Measurements from ENCODE around the gene CCDC63. TPM values are rescaled to one million over a fixed set of nuclear protein-coding genes. Genes with fewer than 3 reads are reported as not detected.
"Not testable (repeated sequence)": the region's sequence is repeated elsewhere in the genome, so short reads cannot be mapped to it uniquely, and the experiment has no call there.

Gene CCDC63
- polyA plus RNA-seq, 1 of the 3 experiments (the other 2 are of a cell fraction) = not detected

GRCh38 chr12:110950867-110951266 lies 104.1 kb downstream of the CCDC63 start:
- H3K4me1 ChIP-seq (ENCODE audit: control insufficient read depth in 1 of 2, insufficient read depth in 2 of 2, low read depth in 1 of 2, low read length in 1 of 2); H3K27ac ChIP-seq (ENCODE audit: low read depth in 2 of 2, low read length in 1 of 2); H3K4me3 ChIP-seq (ENCODE audit: low read depth in 2 of 2, low read length in 1 of 2); H3K9me3 ChIP-seq; DNase-seq; H2AFZ ChIP-seq (ENCODE audit: low read depth); H3K36me3 ChIP-seq (replicated peaks in 1 of 2; ENCODE audit: control insufficient read depth in 1 of 2, insufficient read depth in 2 of 2, low read length in 1 of 2); H3K4me2 ChIP-seq; H3K9ac ChIP-seq; CTCF ChIA-PET; POLR2A ChIA-PET; H3K79me2 ChIP-seq (ENCODE audit: insufficient read depth); H3K9me2 ChIP-seq; H3K27me3 ChIP-seq (ENCODE audit: insufficient read depth); H4K20me1 ChIP-seq (ENCODE audit: insufficient read depth); H3F3A ChIP-seq (replicated peaks; ENCODE audit: insufficient read depth): not testable (repeated sequence)
- no CpG with 5 or more reads among the region's 31 CpGs for WGBS (ENCODE audit: low lambda C conversion rate)

Other genes starting within 250 kb of the CCDC63 start
- gene TCTN1, start 232.9 kb upstream of the CCDC63 start, polyA plus RNA-seq (2012; rRNA removed) = 40.2 and 43.2 TPM in 2 replicates
- 0.03 TPM in 2 replicates for gene HVCN1, start 157.9 kb upstream of the CCDC63 start, polyA plus RNA-seq (2012; rRNA removed)
- 62.0 and 74.3 TPM in 2 replicates for gene PPP1CC, start 104.1 kb upstream of the CCDC63 start, polyA plus RNA-seq (2012; rRNA removed)
- not detected in 2 replicates for gene MYL2, start 73.6 kb downstream of the CCDC63 start, polyA plus RNA-seq (2012; rRNA removed)
- 0.07 and 0.08 TPM in 2 replicates for gene CUX2, start 187.2 kb downstream of the CCDC63 start, polyA plus RNA-seq (2012; rRNA removed)

Data from SK-N-SH (cell line).